Mesenchymal stem cell (in vitro differentiated cells and primary cell): Measurements from ENCODE around the gene MICAL3.
A peak's percentile ranks its signal among the peaks of the same experiment; 100 is the strongest.

ENCODE experiments used
- DNase-seq: peaks from one replicate; pipeline ENCODE4 v3.0.0-alpha.2; 2013
- H2AFZ ChIP-seq: one replicate; pipeline ENCODE4 v1.6.1; 2013; ENCODE audit warnings: low read depth, mild to moderate bottlenecking, control low read depth, inconsistent platforms, low read length, moderate library complexity
- H2AK5ac ChIP-seq: 2 replicates; pipeline ENCODE4 v1.6.1; 2013; ENCODE audit warnings: low read length, moderate library complexity, mild to moderate bottlenecking, inconsistent platforms; ENCODE audit not compliant: severe bottlenecking
- H2BK120ac ChIP-seq: one replicate; pipeline ENCODE4 v1.6.1; 2013; ENCODE audit warnings: low read depth, mild to moderate bottlenecking, inconsistent platforms, low read length, moderate library complexity
- H2BK12ac ChIP-seq, 2 experiments: one replicate each; pipeline ENCODE4 v1.6.1; 2013; ENCODE audit warnings: inconsistent platforms in 2 of 2, low read length in 2 of 2, mild to moderate bottlenecking in 2 of 2, moderate library complexity in 2 of 2, control low read depth in 1 of 2
- H2BK15ac ChIP-seq: one replicate; pipeline ENCODE4 v1.6.1; 2013; ENCODE audit warnings: mild to moderate bottlenecking, low read depth, inconsistent platforms; ENCODE audit not compliant: poor library complexity, severe bottlenecking
- H2BK5ac ChIP-seq: 2 replicates; pipeline ENCODE4 v1.6.1; 2013; ENCODE audit warnings: low read depth, mild to moderate bottlenecking, low read length, control low read depth, inconsistent platforms; ENCODE audit not compliant: poor library complexity, severe bottlenecking
- H3K14ac ChIP-seq, 2 experiments: one replicate each; pipeline ENCODE4 v1.6.1; 2013; ENCODE audit warnings: inconsistent platforms in 2 of 2, low read length in 2 of 2, control low read depth in 1 of 2, mild to moderate bottlenecking in 1 of 2, moderate library complexity in 1 of 2
- H3K18ac ChIP-seq, 2 experiments: one replicate each; pipeline ENCODE4 v1.6.1; 2013; ENCODE audit warnings: inconsistent platforms in 2 of 2, low read length in 2 of 2, control low read depth in 1 of 2, low read depth in 1 of 2, mild to moderate bottlenecking in 1 of 2
- H3K23ac ChIP-seq, 2 experiments: one replicate each; pipeline ENCODE4 v1.6.1; 2013; ENCODE audit warnings: inconsistent platforms in 2 of 2, low read length in 2 of 2, mild to moderate bottlenecking in 2 of 2, moderate library complexity in 2 of 2, control low read depth in 1 of 2
- H3K27ac ChIP-seq: 2 replicates; pipeline ENCODE4 v1.5.1; 2013; ENCODE audit warnings: mild to moderate bottlenecking, moderate library complexity, low read length, control low read depth, inconsistent platforms; ENCODE audit not compliant: poor library complexity, severe bottlenecking
- H3K27me3 ChIP-seq, 2 experiments: 2 replicates each; pipeline versions ENCODE4 v1.6.1 to v1.7.0; 2013; ENCODE audit warnings: low read length in 2 of 2, mild to moderate bottlenecking in 2 of 2, moderate library complexity in 2 of 2, control low read depth in 1 of 2, inconsistent platforms in 1 of 2; ENCODE audit not compliant: control insufficient read depth in 1 of 2, insufficient read depth in 1 of 2
- H3K36me3 ChIP-seq, 2 experiments: 2 replicates each; pipeline versions ENCODE4 v1.6.1 to v1.7.0; 2013; ENCODE audit warnings: low read length in 2 of 2, control low read depth in 1 of 2, inconsistent platforms in 1 of 2, low read depth in 1 of 2, mild to moderate bottlenecking in 1 of 2; ENCODE audit not compliant: insufficient read depth in 2 of 2, control insufficient read depth in 1 of 2
- H3K4ac ChIP-seq, 2 experiments: one replicate each; pipeline ENCODE4 v1.6.1; 2013; ENCODE audit warnings: inconsistent platforms in 2 of 2, low read length in 2 of 2, mild to moderate bottlenecking in 2 of 2, moderate library complexity in 2 of 2, control low read depth in 1 of 2, low read depth in 1 of 2
- H3K4me1 ChIP-seq: 2 replicates; pipeline ENCODE4 v1.6.1; 2013; ENCODE audit warnings: low read depth, low read length, control low read depth; ENCODE audit not compliant: control insufficient read depth, insufficient read depth
- H3K4me2 ChIP-seq: 2 replicates; pipeline ENCODE4 v1.6.1; 2013; ENCODE audit warnings: low read length, mild to moderate bottlenecking, inconsistent platforms; ENCODE audit not compliant: poor library complexity, severe bottlenecking
- H3K4me3 ChIP-seq, 2 experiments: 2 replicates each; pipeline versions ENCODE4 v1.5.1 to v1.7.0; 2013; ENCODE audit warnings: low read length in 2 of 2, mild to moderate bottlenecking in 2 of 2, control low read depth in 1 of 2, low read depth in 1 of 2; ENCODE audit not compliant: insufficient read depth in 1 of 2
- H3K79me1 ChIP-seq: replicated peaks from 2 replicates; pipeline ENCODE4 v1.6.1; 2013; ENCODE audit warnings: mild to moderate bottlenecking, control low read depth, low read length, inconsistent platforms; ENCODE audit not compliant: poor library complexity, severe bottlenecking
- H3K9ac ChIP-seq: 2 replicates; pipeline ENCODE4 v1.7.0; 2013; ENCODE audit warnings: mild to moderate bottlenecking, low read length, moderate library complexity
- H3K9me3 ChIP-seq: 2 replicates; pipeline ENCODE4 v1.7.0; 2013; ENCODE audit warnings: mild to moderate bottlenecking, low read length; ENCODE audit not compliant: control insufficient read depth
- H4K8ac ChIP-seq: one replicate; pipeline ENCODE4 v1.6.1; 2013; ENCODE audit warnings: inconsistent platforms, mild to moderate bottlenecking, low read length, moderate library complexity
- H4K91ac ChIP-seq: one replicate; pipeline ENCODE4 v1.6.1; 2013; ENCODE audit warnings: mild to moderate bottlenecking, low read length, inconsistent platforms
- WGBS: methylation state at CpG from one replicate; pipeline ENCODE4 v1.1.7; 2013; ENCODE audit warnings: mixed read lengths; 5-methylcytosine and 5-hydroxymethylcytosine counted together

MICAL3 gene

DNA sequence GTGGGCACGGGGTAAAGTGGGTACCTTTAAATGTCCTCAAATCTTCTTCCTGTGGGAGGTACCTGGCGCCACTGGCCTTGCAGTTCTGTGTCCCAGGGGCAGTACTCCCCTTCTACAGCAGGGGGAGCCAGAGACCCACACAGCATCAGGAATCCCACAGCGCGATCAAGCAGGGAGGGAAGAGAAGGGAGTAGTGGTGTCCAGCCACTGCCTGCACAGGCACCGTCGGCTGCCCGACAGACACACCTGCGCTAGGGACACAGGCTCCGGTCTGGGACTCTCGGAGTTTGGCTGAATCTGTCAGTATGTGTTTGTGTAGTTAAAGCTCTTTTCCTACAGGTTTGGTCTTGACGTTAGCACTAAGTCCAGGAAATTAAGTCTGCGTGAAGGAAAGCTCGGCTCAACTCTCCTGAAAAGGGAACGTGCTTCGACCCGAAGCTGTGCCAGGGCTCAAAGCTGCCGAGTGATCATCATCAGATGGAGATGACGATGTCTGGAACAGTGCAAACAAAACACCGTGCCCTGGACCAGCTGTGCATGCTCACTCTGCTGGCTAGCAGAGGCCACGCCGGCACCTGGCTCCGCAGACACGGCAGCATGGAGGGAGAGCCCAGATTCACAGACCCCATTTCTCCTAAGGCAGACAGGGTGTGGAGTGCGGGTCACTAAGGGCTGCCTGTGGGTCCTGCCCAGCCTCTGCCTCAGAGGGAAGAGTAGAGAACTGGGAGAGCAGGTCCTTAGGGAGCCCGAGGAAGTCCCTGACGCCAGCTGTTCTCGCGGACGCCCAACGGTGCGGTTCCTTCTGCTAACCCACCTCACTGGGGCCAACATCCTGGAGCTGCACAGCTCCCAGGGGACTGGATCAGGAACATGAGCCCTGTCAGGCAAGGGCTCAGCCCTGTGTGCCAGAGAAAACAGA lies 194.1 kb downstream of the MICAL3 start:
- H3K14ac ChIP-seq, result no peak overlapping the region
- peak overlapping the region in 1 of 2 experiments; percentile 71 for H3K4me3 ChIP-seq
- no peak overlapping the region for H3K27ac ChIP-seq
- H4K91ac ChIP-seq, result no peak overlapping the region
- no peaks in the 10 kb centered on the region for H3K9me3 ChIP-seq
- DNase-seq, result peak; percentile 72
- peaks cover 1% of the 10 kb centered on the region for H3K4me1 ChIP-seq
- no peak overlapping the region for H2BK12ac ChIP-seq
- no peak overlapping the region for H4K8ac ChIP-seq
- 64% methylated on average over 31 of the region's 31 CpGs for WGBS
- no peak overlapping the region for H2BK120ac ChIP-seq
- H2AFZ ChIP-seq, result no peak overlapping the region
- no peak overlapping the region for H2BK15ac ChIP-seq
- H2BK5ac ChIP-seq, result no peak overlapping the region
- H2AK5ac ChIP-seq, result no peak overlapping the region
- no peak overlapping the region for H3K4me2 ChIP-seq
- H3K23ac ChIP-seq, result no peak overlapping the region
- H3K4ac ChIP-seq, result peak overlapping the region in 1 of 2 experiments; percentile 7
- H3K79me1 ChIP-seq, result peaks cover 39% of the 10 kb centered on the region
- peaks cover 31 to 87% of the 10 kb centered on the region in 2 experiments for H3K36me3 ChIP-seq
- H3K9ac ChIP-seq, result peak overlapping the region; percentile 69
- no peak overlapping the region for H3K18ac ChIP-seq
- no peaks in the 10 kb centered on the region for H3K27me3 ChIP-seq

DNA sequence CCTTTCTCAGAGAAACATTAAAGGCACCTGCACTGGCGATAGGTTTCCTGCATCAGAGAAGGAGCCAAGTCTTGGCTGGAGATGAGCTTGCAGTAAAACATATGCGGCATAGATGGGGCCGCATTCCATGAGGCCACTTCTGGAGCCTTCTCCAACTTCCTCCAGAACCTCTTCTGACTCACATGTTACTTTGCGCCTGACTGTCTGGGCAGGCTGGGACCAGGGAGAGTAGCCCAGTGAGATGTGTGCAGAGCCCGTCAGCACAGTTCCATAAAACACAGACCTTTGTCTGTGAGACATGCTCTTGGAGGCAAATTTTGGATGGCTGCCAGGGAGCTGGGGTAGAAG lies 194.7 kb downstream of the MICAL3 start:
- Histone ChIP-seq H4K91ac (no peak overlapping the region), H4K8ac (no peak overlapping the region), H3K27ac (no peak overlapping the region), H3K36me3 (peaks cover 36 to 87% of the 10 kb centered on the region in 2 experiments), H3K9me3 (no peaks in the 10 kb centered on the region), H2BK15ac (no peak overlapping the region), H3K4ac (no peak overlapping the region), H3K27me3 (no peaks in the 10 kb centered on the region), H3K79me1 (peaks cover 41% of the 10 kb centered on the region), H3K9ac (peak overlapping the region; percentile 15), H2BK5ac (no peak overlapping the region), H2AFZ (no peak overlapping the region), H3K4me1 (peaks cover 1% of the 10 kb centered on the region), H3K4me3 (no peak overlapping the region), H2AK5ac (no peak overlapping the region), H3K4me2 (no peak overlapping the region), H3K18ac (no peak overlapping the region), H3K14ac (no peak overlapping the region), H2BK12ac (no peak overlapping the region), H3K23ac (no peak overlapping the region), H2BK120ac (no peak overlapping the region)
- whole genome bisulfite sequencing, result 89% methylated on average over 5 of the region's 5 CpGs
- DNase-seq, result no peak

DNA sequence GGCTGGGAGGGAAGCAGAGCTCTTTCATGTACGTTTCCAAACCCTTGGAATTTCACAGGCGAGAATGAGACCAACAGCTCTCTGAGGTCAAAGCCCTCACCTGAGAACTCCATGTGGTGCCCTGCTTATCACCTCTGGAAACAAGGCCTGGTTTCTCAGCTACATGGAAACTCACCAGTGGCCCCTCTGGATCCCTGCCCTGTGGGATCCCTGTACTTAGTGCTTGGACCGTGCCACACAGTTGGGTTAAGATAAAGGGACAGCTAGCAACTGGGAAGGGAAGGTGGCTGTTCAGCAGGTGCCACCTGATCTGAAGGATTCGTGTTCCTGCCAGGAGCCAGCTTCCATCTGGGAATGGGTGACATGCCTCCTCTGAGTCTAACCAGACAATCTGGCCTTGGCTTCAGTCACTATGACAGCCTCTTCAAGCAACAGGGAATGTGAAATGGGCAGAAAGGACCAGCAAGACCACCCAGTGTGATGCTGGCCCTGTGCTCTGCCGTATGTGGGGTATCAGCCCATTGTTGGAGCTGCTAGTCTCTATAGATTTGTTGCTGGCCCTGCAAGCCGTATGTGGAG lies 195.8 kb downstream of the MICAL3 start:
- Histone ChIP-seq H3K4me2 (no peak overlapping the region), H3K4me3 (no peak overlapping the region), H3K4ac (no peak overlapping the region), H3K27me3 (no peaks in the 10 kb centered on the region), H2AFZ (no peak overlapping the region), H4K91ac (no peak overlapping the region), H3K18ac (no peak overlapping the region), H3K27ac (no peak overlapping the region), H2BK15ac (no peak overlapping the region), H2AK5ac (no peak overlapping the region), H3K4me1 (peaks cover 1% of the 10 kb centered on the region), H2BK12ac (no peak overlapping the region), H3K9ac (no peak overlapping the region), H3K23ac (no peak overlapping the region), H3K79me1 (peaks cover 48% of the 10 kb centered on the region), H2BK120ac (no peak overlapping the region), H3K9me3 (no peaks in the 10 kb centered on the region), H3K14ac (no peak overlapping the region), H4K8ac (no peak overlapping the region), H2BK5ac (no peak overlapping the region), H3K36me3 (peaks cover 39 to 93% of the 10 kb centered on the region in 2 experiments)
- 93% methylated on average over 6 of the region's 6 CpGs for WGBS
- no peak for DNase-seq

DNA sequence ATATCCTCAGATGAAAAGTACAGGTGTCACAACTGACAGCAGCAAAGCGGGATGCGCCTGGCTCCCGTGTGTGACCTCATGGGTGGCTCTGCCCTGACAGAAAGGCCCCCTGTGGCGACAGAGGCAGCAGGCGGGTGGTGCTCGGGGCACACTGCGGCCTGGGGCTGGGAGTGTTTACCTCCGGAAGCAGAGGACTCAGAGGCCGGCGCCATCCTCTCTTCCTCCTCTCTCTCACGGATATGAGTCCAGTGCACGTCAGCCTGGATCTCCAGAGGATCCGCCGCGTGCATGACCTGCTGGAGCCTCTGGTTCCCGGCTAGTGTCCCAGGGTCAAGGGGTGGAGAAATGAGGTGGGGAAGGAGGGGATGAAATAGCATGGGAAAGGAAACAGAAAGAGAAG lies 196.9 kb downstream of the MICAL3 start:
- no peaks in the 10 kb centered on the region for H3K27me3 ChIP-seq
- no peak overlapping the region for H3K4me2 ChIP-seq
- no peak overlapping the region for H3K23ac ChIP-seq
- no peak overlapping the region for H2AK5ac ChIP-seq
- no peaks in the 10 kb centered on the region for H3K9me3 ChIP-seq
- 89% methylated on average over 13 of the region's 16 CpGs for WGBS
- no peak overlapping the region for H3K14ac ChIP-seq
- no peak overlapping the region for H3K4ac ChIP-seq
- no peak overlapping the region for H3K4me3 ChIP-seq
- H3K27ac ChIP-seq, result no peak overlapping the region
- no peak overlapping the region for H4K91ac ChIP-seq
- no peak overlapping the region for H2BK5ac ChIP-seq
- H3K79me1 ChIP-seq, result peaks cover 54% of the 10 kb centered on the region
- no peak overlapping the region for H2BK12ac ChIP-seq
- H2BK120ac ChIP-seq, result no peak overlapping the region
- no peak overlapping the region for H3K9ac ChIP-seq
- no peak for DNase-seq
- no peak overlapping the region for H3K18ac ChIP-seq
- H2BK15ac ChIP-seq, result no peak overlapping the region
- H3K4me1 ChIP-seq, result peaks cover 2% of the 10 kb centered on the region
- H4K8ac ChIP-seq, result no peak overlapping the region
- no peak overlapping the region for H2AFZ ChIP-seq
- H3K36me3 ChIP-seq, result peaks cover 39 to 90% of the 10 kb centered on the region in 2 experiments
